Measurements from ENCODE around the gene STARD10. TPM values are rescaled to one million over a fixed set of nuclear protein-coding genes. Genes with fewer than 3 reads are reported as not detected.

Gene STARD10, protein sequence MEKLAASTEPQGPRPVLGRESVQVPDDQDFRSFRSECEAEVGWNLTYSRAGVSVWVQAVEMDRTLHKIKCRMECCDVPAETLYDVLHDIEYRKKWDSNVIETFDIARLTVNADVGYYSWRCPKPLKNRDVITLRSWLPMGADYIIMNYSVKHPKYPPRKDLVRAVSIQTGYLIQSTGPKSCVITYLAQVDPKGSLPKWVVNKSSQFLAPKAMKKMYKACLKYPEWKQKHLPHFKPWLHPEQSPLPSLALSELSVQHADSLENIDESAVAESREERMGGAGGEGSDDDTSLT
- 170 and 313 TPM in 2 replicates for total RNA-seq (ENCODE audit: low replicate concordance)
- long read RNA-seq, partial matches to known transcripts = 15 of 19 reads
- long read RNA-seq, other reads (novel, unspliced or antisense) = 1 of 19 reads

DNA sequence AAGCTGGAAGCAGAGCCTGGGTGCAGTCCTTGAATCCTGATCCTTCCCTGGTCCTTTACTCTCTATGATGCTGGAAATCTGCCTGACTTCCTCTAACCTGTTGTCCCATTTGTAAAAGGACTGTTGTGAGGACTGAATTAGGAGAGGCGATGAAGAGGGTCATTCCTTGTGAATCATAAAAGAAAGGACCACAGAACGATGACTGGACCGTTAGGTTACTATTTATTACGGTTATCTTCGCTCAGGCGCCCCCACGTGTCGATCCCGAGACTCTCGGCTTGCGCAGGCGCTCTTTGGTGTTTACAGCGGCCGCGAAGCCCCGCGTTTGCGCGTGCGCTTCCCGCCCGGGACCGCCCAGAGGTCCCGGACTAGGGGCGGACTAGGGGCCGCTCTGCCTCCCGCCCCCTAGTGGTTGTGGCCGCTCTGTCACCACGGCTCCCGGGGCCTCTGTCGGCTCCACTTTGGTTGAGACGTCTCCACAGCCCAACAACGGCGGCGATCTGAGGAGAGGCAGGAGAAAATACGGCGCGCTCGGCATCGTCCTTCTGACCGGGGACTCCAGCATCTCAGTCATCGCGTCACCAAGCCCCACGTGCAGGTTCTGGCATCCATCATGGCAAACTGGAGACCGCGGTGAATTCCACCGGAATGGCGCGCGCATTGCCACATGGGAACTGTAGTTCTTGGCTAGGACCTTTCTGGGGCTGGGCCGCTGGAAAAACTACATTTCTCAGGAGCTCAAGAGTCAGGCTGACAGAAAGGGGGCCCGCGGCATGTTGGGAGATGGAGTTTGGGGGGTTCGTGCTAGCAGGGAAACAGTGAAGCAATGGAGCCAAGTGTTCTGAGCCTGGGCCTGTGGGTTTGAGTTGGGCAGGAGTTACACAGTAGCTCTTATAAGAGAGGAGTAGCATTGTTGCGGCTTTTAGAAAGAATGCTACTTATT, at the start of gene STARD10:
Gene STARD10, minus strand, starts transcription at position 623 of the 943 bp plus-strand sequence. CDS start 12,866 bp downstream, outside the sequence.
- no peaks in the 10 kb centered on the region for H3K36me3 Mint-ChIP-seq
- H3K4me3 Mint-ChIP-seq = peak within 1 kb of the TSS; percentile 98
- H3K27ac Mint-ChIP-seq = peak within 1 kb of the TSS; percentile 97
- H3K4me1 Mint-ChIP-seq (ENCODE audit: unreplicated experiment) = peaks cover 30% of the 10 kb centered on the region
- TF ChIP-seq, protein P1, sequence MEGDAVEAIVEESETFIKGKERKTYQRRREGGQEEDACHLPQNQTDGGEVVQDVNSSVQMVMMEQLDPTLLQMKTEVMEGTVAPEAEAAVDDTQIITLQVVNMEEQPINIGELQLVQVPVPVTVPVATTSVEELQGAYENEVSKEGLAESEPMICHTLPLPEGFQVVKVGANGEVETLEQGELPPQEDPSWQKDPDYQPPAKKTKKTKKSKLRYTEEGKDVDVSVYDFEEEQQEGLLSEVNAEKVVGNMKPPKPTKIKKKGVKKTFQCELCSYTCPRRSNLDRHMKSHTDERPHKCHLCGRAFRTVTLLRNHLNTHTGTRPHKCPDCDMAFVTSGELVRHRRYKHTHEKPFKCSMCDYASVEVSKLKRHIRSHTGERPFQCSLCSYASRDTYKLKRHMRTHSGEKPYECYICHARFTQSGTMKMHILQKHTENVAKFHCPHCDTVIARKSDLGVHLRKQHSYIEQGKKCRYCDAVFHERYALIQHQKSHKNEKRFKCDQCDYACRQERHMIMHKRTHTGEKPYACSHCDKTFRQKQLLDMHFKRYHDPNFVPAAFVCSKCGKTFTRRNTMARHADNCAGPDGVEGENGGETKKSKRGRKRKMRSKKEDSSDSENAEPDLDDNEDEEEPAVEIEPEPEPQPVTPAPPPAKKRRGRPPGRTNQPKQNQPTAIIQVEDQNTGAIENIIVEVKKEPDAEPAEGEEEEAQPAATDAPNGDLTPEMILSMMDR (conservative IDR thresholded peaks at IDR 0.05) = peak; percentile 100
- H3K9me3 Mint-ChIP-seq = no peaks in the 10 kb centered on the region
- no peaks in the 10 kb centered on the region for H3K27me3 Mint-ChIP-seq
- peak; percentile 97 for DNase-seq (ENCODE audit: extremely low spot score, unreplicated experiment)

DNA sequence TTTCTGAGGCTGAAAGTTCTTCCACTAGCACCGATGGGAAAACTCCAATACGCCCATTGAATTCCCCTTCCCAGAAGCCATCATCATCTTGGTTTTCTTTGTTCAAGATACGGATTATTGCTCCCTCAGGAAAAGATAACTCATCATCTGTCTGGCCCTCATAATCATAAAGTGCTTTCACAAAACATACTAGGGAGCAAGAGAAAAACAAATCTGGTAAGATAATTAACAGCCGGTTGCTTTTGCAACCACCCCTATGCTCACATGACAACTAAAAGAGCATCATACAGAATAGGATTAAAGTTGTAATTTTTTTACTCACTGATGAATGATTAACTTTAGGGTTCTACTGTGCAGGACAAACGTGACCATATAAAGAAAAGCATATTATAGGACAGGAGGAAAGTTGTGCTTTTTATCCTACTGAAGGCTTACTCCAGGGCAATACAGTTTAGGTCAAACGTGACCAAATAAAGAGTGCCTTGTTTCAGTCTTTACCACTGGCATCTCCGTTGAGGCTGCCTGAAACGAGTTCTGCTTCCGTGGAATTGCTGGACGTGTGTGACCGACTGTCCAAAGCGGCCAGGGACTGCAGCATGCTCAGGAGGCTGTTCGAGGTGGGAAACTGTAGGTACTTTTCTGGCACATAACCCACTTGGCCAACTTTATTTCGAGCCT, 48.9 kb upstream of the STARD10 start:
- H3K36me3 Mint-ChIP-seq = peaks cover 40% of the 10 kb centered on the region
- TF ChIP-seq, protein P1 (conservative IDR thresholded peaks at IDR 0.05) = no peak
- no peaks in the 10 kb centered on the region for H3K27me3 Mint-ChIP-seq
- H3K27ac Mint-ChIP-seq = no peak overlapping the region
- H3K9me3 Mint-ChIP-seq = no peaks in the 10 kb centered on the region
- peaks cover 16% of the 10 kb centered on the region for H3K4me1 Mint-ChIP-seq (ENCODE audit: unreplicated experiment)
- no peak overlapping the region for H3K4me3 Mint-ChIP-seq
- no peak for DNase-seq (ENCODE audit: extremely low spot score, unreplicated experiment)

DNA sequence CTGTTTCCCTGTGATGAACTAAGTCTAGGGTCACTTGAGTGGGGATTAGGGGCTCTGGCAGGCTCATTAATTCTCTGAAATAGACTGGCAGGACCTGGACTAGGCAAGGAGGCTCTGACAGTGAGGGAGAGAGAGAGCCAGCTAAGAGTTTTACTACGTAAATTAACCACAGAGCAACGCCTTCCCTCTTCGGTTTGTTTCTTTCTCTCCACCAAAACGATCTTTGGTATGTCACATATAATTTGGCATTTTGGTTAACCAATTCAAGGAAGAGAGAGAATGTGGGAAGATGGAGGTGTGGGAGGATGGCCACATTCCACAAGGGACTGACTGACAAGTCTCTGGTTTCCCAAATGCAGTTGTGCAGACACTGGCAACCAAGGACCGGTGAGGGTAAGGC, 48.3 kb upstream of the STARD10 start:
- TF ChIP-seq, protein P1 (conservative IDR thresholded peaks at IDR 0.05) = no peak
- Mint-ChIP-seq H3K4me3 (no peak overlapping the region), H3K9me3 (no peaks in the 10 kb centered on the region), H3K36me3 (peaks cover 40% of the 10 kb centered on the region), H3K27me3 (no peaks in the 10 kb centered on the region), H3K4me1 (ENCODE audit: unreplicated experiment) (peaks cover 16% of the 10 kb centered on the region), H3K27ac (no peak overlapping the region)
- DNase-seq (ENCODE audit: extremely low spot score, unreplicated experiment) = no peak

DNA sequence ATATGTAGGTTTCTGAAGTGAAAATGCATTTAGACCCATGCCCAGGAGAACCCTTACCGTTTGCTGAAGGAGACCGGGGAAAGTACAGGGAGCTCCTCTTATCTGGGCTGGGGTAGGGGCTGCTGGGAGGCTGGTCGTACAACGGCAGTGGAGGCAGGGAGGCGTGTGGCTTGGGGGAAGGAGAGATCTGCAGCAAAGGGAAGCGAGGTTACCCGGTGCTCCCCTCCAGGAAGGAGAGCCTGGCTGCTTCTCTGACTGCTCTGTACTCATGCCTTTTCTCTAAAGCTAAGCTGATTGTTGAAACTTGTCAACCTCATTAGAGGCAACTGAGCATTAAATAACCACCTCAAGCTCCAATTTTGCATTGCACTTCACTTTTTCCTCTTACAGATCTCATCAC, 47.5 kb upstream of the STARD10 start:
- TF ChIP-seq, protein P1 (conservative IDR thresholded peaks at IDR 0.05) = no peak
- Mint-ChIP-seq H3K9me3 (no peaks in the 10 kb centered on the region), H3K4me1 (ENCODE audit: unreplicated experiment) (peaks cover 17% of the 10 kb centered on the region), H3K27me3 (no peaks in the 10 kb centered on the region), H3K4me3 (no peak overlapping the region), H3K36me3 (peaks cover 40% of the 10 kb centered on the region), H3K27ac (no peak overlapping the region)
- no peak for DNase-seq (ENCODE audit: extremely low spot score, unreplicated experiment)

DNA sequence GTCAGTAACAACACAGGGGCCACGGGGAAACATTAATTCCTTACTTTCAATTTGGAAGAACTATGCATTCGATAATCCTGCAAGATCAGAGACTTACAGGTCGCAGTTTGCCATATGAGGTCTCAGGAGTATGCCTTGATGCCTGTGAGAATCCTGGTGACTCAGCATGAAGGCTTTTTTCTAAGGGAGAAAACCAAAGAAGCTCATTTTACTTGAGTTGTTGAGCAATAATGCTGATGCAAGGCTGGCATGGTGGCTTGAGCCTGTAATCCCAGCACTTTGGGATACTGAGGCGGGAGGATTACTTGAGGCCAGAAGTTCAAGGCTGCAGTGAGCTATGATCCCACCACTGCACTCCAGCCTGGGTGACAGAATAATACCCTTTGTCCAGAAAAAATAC, 46.9 kb upstream of the STARD10 start:
- TF ChIP-seq, protein P1 (conservative IDR thresholded peaks at IDR 0.05) = no peak
- Mint-ChIP-seq H3K36me3 (peaks cover 40% of the 10 kb centered on the region), H3K27ac (no peak overlapping the region), H3K27me3 (no peaks in the 10 kb centered on the region), H3K4me3 (no peak overlapping the region), H3K4me1 (ENCODE audit: unreplicated experiment) (peaks cover 23% of the 10 kb centered on the region), H3K9me3 (no peaks in the 10 kb centered on the region)
- DNase-seq (ENCODE audit: extremely low spot score, unreplicated experiment) = no peak
